Fibroblast of pulmonary artery (primary cell): ENCODE measurements around the gene NADK2.
A peak's percentile ranks its signal among the peaks of the same experiment; 100 is the strongest.
"Not testable (repeated sequence)": the region's sequence is repeated elsewhere in the genome, so short reads cannot be mapped to it uniquely, and the experiment has no call there.

ENCODE experiments used
- DNase-seq: peaks from one replicate; pipeline ENCODE4 v3.0.0-alpha.2; 2010; ENCODE audit warnings: low read depth
- H3K4me3 ChIP-seq: replicated peaks from 2 replicates; pipeline ENCODE4 v1.5.1; 2011; ENCODE audit warnings: low read depth, mild to moderate bottlenecking, control low read depth, low read length, moderate library complexity
- TF ChIP-seq, protein P1 (sequence below): IDR thresholded peaks from 2 replicates; pipeline ENCODE4 v1.5.1; 2011; ENCODE audit warnings: mild to moderate bottlenecking, control low read depth, low read length, inconsistent platforms; ENCODE audit errors: missing control alignments

Gene NADK2

GRCh38 chr5:36193746-36194145 lies 48.0 kb downstream of the NADK2 start:
- no peak for DNase-seq
- TF ChIP-seq, protein P1, sequence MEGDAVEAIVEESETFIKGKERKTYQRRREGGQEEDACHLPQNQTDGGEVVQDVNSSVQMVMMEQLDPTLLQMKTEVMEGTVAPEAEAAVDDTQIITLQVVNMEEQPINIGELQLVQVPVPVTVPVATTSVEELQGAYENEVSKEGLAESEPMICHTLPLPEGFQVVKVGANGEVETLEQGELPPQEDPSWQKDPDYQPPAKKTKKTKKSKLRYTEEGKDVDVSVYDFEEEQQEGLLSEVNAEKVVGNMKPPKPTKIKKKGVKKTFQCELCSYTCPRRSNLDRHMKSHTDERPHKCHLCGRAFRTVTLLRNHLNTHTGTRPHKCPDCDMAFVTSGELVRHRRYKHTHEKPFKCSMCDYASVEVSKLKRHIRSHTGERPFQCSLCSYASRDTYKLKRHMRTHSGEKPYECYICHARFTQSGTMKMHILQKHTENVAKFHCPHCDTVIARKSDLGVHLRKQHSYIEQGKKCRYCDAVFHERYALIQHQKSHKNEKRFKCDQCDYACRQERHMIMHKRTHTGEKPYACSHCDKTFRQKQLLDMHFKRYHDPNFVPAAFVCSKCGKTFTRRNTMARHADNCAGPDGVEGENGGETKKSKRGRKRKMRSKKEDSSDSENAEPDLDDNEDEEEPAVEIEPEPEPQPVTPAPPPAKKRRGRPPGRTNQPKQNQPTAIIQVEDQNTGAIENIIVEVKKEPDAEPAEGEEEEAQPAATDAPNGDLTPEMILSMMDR: no peak
- no peak overlapping the region for H3K4me3 ChIP-seq

- not testable (repeated sequence) for H3K4me3 ChIP-seq, DNase-seq
Observed at GRCh38 chr5:36184408-36184807, 57.3 kb downstream of the NADK2 start.

GRCh38 chr5:36181774-36182173 lies 60.0 kb downstream of the NADK2 start:
- H3K4me3 ChIP-seq: no peak overlapping the region
- no peak for DNase-seq
- TF ChIP-seq, protein P1: no peak

DNA sequence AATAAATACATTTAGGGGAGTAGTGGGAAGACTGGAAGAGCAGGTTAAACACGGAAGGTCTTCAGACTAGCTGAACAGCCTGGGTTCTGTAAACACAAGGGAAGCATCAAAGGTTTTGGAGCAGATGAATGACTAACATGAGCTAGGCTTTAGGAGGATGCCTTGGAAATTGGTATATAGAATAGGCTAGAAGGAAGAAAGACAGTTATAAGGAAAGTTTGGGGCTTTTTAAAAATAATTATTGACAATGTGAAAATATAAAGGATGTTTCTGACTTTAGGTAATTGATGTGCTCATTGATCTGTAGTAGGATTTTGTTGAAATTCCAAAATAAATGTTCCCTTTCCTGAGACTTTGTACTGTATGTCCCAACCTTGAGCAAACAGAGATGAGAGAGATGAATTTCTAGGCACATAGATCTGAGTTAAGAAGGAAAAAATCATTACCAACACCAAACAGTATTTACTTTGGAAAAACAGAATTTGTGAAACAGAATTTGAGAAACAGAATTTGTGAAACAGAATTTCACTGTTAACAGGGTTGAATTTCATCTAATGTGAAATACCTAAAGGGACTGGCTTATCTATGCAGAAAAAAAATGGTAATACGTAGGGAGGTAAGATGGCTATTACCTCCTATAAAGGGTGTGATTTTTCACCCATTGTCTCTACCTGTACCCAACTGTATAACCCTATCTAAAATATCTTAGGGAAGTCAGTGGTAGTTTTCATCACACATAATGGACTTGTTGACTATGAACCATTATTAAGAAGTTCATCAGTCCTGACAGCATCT lies 61.0 kb downstream of the NADK2 start:
- TF ChIP-seq, protein P1: no peak
- DNase-seq: no peak
- no peak overlapping the region for H3K4me3 ChIP-seq

DNA sequence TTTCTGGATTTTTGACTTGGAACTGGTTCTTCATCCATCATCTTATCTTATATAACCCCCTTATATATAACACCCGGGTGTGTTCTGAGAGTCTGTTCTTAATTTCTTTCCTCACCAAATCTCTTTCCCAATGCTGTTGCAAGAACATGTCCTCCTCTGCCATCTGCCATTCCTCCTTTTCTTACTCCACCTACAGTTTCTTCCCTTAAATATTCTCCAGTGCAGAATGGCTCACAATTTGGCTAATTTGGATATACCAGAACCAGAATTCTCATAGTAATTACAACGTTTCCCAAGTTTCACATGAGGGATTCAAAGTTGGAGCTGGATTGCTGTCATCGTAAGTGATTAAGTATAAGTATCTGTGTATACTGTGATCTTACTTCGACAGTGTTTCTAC lies 61.8 kb downstream of the NADK2 start:
- TF ChIP-seq, protein P1: no peak
- no peak overlapping the region for H3K4me3 ChIP-seq
- DNase-seq: no peak

- no peak for DNase-seq
- TF ChIP-seq, protein P1: no peak
Observed at GRCh38 chr5:36178524-36178890, 63.2 kb downstream of the NADK2 start.

DNA sequence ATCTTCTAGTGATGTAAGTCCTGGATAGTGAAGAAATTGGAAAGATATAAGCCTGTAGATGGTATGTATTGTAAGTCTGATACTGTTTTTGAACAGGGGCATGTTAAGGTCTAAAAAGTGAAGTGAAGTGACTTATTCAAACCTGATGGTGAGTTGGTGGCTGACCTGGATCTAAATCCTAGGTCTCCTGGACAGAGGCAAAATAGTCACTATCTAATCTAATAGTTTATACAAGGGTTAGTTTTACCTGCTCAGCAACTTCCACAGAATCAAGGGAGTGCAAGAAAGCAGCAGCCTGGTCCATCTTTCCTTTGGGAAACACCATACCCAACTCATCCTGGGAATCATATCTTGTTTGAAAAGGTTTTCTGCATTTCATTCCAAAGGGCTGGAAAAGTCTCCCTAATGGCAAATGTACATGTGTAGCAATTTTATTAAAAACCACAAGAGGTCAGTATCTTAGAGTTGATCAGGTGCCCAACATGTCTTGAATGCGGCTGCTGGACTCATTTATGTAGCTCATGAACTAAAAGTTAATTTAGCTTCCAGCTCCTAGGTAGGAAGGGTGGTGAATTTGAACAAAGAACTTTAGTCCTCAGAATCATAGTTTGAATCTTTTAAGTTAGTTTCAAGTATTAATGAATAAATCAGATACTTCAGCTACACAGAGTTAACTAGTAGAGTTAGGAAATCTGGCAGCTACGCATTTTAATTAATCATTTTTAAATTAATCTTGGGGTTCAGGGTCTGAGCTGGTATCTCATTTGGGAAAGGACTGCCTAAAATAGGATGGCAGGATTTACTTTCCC lies 63.8 kb downstream of the NADK2 start:
- peak; percentile 74 for DNase-seq
- no peak overlapping the region for H3K4me3 ChIP-seq
- TF ChIP-seq, protein P1: peak; percentile 59

More at GRCh38 chr5:36178524-36178890, 63.2 kb downstream of the NADK2 start:
- no peak overlapping the region for H3K4me3 ChIP-seq
